Aorta (tissue), 5 donors: ENCODE results near the gene AKAP13. TPM values are rescaled to one million over a fixed set of nuclear protein-coding genes. Genes with fewer than 3 reads are reported as not detected.
"Not testable (repeated sequence)": the region's sequence is repeated elsewhere in the genome, so short reads cannot be mapped to it uniquely, and the experiment has no call there.

Experiments
- ATAC-seq: fragments of 200-7000 bp; cut with Tn5 transposase; one replicate; pipeline ENCODE4 v1.9.1; 2022; ENCODE audit warnings: moderate library complexity; ENCODE audit not compliant: low FRiP score
- DNase-seq, 2 donors: peaks; one replicate each; pipeline ENCODE4 v3.0.0-alpha.2; 2020
- H3K27ac ChIP-seq, 2 donors: one replicate each; pipeline ENCODE4 v1.5.1; 2013; ENCODE audit warnings: low read length in 2 of 2, mild to moderate bottlenecking in 2 of 2, moderate library complexity in 2 of 2, control low read depth in 1 of 2, inconsistent platforms in 1 of 2, low read depth in 1 of 2
- H3K27me3 ChIP-seq, 2 donors: one replicate each; pipeline ENCODE4 v1.6.1; 2013; ENCODE audit warnings: control low read depth in 1 of 2, low read length in 1 of 2, mild to moderate bottlenecking in 1 of 2, moderate library complexity in 1 of 2; ENCODE audit not compliant: insufficient read depth in 2 of 2, control insufficient read depth in 1 of 2
- H3K36me3 ChIP-seq, 2 donors: one replicate each; pipeline ENCODE4 v1.6.1; 2013; ENCODE audit warnings: control low read depth in 1 of 2, low read length in 1 of 2, mild to moderate bottlenecking in 1 of 2; ENCODE audit not compliant: insufficient read depth in 2 of 2, control insufficient read depth in 1 of 2
- H3K4me1 ChIP-seq, 2 donors: one replicate each; pipeline ENCODE4 v1.6.1; 2013; ENCODE audit warnings: low read length in 2 of 2, control low read depth in 1 of 2, mild to moderate bottlenecking in 1 of 2, moderate library complexity in 1 of 2; ENCODE audit not compliant: insufficient read depth in 2 of 2, control insufficient read depth in 1 of 2
- H3K4me3 ChIP-seq, 2 donors: one replicate each; pipeline ENCODE4 v1.5.1; 2013; ENCODE audit warnings: low read length in 2 of 2, control low read depth in 1 of 2, mild to moderate bottlenecking in 1 of 2
- H3K9me3 ChIP-seq: one replicate; pipeline ENCODE4 v1.6.1; 2013; ENCODE audit warnings: mild to moderate bottlenecking, low read length; ENCODE audit not compliant: control insufficient read depth
- WGBS, 2 donors: extraction: QIAGEN DNeasy Blood & Tissue Kit; methylation state at CpG; one replicate each; pipeline ENCODE4 v1.1.7; 2013; 5-methylcytosine and 5-hydroxymethylcytosine counted together
- intact Hi-C, 2 donors: fragments of 100-400 bp; cut with DNase I; formaldehyde crosslinking; loops; one replicate each; pipeline versions ENCODE4 v1.14.2 to v1.15.0; 2022
- polyA plus RNA-seq, 2 donors: library from polyadenylated mRNA; stranded (reverse); fragments of 200-250 nt; gene quantifications; one replicate each; pipeline ENCODE4 v1.2.3, GENCODE V29; 2013
- total RNA-seq, 2 donors: library from RNA; stranded (reverse); fragmentation: NEBNext Ultra II Directional; extraction: Animal tissue kit (Norgen Biotek cat#: 25700); gene quantifications; one replicate each; pipeline ENCODE4 v1.2.1, GENCODE V29; 2021
- donor health status: healthy with polysubstance abuse.
- donor health status: Bipolar disorder and iron deficiency.
- donor health status: DM: no; HTN: no; CAD: no.
- donor health status: DM: no; HTN: no; CAD: no.
- donor health status: DM: yes; HTN: yes; CAD: no.

AKAP13 gene
- total and polyA plus RNA-seq, 4 donors = 29.6 to 267 (median 138) TPM

DNA sequence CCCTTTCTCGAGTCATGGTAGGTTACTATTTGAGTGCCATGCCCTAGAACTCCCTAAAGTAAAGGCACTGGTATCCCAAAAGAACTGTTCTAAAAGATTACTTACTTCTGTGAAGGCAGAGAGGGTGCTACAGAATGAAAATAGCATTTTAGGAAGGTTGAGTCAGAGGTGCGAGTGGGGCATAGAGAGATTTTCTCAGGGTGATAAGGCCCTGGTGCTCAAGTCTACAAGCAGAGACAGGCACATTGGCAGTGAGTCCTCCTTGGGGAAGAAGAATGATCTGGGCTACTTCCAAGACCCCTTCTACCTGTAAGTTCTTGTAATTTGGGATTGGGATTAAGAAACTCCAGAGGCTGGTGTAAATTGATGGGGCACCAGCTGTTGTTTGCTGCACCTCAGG lies 96.7 kb downstream of the AKAP13 start:
- DNase-seq (no peak), ATAC-seq (no peak)
- no peak overlapping the region for H3K27ac ChIP-seq
- no peaks in the 10 kb centered on the region for H3K9me3 ChIP-seq
- intact Hi-C loops = no loop called here
- no peaks in the 10 kb centered on the region for H3K36me3 ChIP-seq
- no peaks in the 10 kb centered on the region for H3K27me3 ChIP-seq
- peaks cover 3 to 8% of the 10 kb centered on the region in 2 donors for H3K4me1 ChIP-seq
- WGBS, 2 donors = 69 to 76% methylated on average over 2 of the region's 2 CpGs
- no peak overlapping the region for H3K4me3 ChIP-seq

DNA sequence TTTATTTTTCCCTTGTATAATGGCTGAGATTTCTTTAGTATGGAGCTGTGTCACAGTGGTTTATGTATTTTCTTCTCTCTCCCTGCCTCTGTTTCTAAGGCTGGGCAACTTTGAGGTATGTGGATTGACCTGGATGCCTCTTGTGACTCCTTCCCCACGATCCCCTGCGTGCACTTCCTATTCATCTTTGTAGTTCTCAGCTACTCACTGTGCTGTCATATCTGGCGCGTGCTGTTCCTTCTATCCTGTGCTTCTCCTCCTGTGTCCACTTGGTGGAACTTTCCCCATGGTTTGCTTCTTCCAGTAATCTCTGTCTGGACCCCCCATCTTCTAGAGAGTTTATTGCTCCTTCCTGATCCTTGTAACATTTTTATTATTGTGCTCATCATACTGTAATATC lies 97.3 kb downstream of the AKAP13 start:
- H3K27ac ChIP-seq = no peak overlapping the region
- H3K9me3 ChIP-seq = no peaks in the 10 kb centered on the region
- 75 to 84% methylated on average over 4 of the region's 4 CpGs for WGBS, 2 donors
- no peaks in the 10 kb centered on the region for H3K36me3 ChIP-seq
- ATAC-seq (no peak), DNase-seq (no peak)
- intact Hi-C loops = no loop called here
- H3K27me3 ChIP-seq = no peaks in the 10 kb centered on the region
- no peak overlapping the region for H3K4me3 ChIP-seq
- H3K4me1 ChIP-seq = peaks cover 3 to 8% of the 10 kb centered on the region in 2 donors

DNA sequence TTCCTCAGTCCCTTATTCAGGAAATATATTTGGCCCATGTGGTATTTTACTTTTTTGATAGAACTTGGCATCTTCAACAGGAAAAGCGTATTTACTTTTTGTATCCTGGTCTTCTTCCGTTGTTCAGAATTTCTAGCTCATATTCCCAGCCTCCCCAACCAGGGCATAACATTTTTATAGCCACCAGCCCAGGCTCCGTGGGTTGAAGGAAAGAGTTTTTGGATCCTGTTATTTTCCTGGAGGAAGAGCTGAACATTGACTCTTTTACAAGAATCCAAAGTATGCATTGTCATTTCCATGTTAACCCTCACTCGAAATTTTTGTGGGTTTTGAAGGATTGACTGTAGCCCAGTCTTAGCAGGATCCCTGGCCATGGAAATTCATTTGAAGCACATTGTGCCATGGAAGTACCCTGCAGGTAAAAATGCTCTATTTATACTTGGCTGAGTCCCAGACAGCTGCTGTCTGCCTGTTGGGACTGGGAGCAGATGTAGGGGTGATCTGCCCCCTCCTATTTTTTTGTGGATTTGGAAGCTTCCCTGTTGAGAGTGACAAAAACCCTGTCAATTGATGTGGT lies 98.8 kb downstream of the AKAP13 start:
- Histone ChIP-seq H3K36me3 (no peaks in the 10 kb centered on the region), H3K4me1 (peaks cover 0 to 3% of the 10 kb centered on the region in 2 donors), H3K4me3 (no peak overlapping the region), H3K27me3 (no peaks in the 10 kb centered on the region), H3K27ac (no peak overlapping the region), H3K9me3 (no peaks in the 10 kb centered on the region)
- intact Hi-C loops = no loop called here
- WGBS, 2 donors = 40 to 44% methylated on average over 4 of the region's 4 CpGs
- ATAC-seq (no peak), DNase-seq (no peak)

DNA sequence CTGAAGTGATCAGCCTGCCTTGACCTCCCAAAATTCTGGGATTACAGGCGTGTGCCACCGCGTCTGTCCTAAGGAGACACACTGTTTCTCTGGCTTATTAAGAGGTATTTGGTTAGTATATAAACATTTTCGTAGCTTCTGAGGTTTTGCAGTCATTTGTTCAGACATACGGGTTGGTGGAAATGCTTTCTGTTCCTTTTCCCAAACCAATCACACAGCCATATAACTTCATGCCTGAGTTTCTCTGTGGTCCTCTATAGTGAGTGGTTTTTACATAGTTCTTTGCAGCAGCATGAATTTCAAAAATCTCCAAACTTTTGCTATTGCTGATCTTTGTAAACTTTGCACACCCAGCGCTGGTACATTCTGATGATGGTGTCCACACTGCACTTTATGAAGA lies 100.5 kb downstream of the AKAP13 start:
- no peak for ATAC-seq
- intact Hi-C loops = loop anchor here in 1 of 2 donors (10.0 kb wide), 2 partner anchors 244 to 354 kb away; no protein-coding TSS in a partner anchor
- no peak for DNase-seq
- 89% methylated on average over 6 of the region's 6 CpGs for WGBS, 2 donors
- H3K4me1 ChIP-seq = peaks cover 0 to 3% of the 10 kb centered on the region in 2 donors
- no peak overlapping the region for H3K4me3 ChIP-seq
- no peaks in the 10 kb centered on the region for H3K9me3 ChIP-seq
- H3K27ac ChIP-seq = no peak overlapping the region
- H3K27me3 ChIP-seq = no peaks in the 10 kb centered on the region
- no peaks in the 10 kb centered on the region for H3K36me3 ChIP-seq

DNA sequence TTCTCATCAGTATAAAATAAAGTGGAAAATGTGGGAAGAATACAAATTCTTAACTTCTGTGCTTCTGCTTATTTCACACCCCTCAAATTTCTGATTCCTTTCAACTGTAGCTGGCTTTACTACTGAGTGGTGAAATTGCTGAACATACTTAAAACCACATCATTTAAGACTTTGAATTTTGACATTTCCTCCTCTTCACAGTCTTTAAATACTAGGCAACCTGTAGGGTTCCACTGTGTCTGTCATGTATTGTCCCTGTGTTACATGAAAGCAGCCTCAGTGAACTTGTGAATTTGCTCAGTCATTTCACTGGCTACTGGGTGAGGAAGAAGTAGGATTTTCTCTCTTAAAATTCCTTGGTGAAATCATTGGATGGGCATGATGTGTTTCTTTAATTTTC lies 101.1 kb downstream of the AKAP13 start:
- H3K36me3 ChIP-seq, DNase-seq, H3K4me1 ChIP-seq, H3K9me3 ChIP-seq, H3K27me3 ChIP-seq, H3K27ac ChIP-seq, H3K4me3 ChIP-seq, ATAC-seq: not testable (repeated sequence)
- intact Hi-C loops = loop anchor here in 1 of 2 donors (10.0 kb wide), 2 partner anchors 243 to 353 kb away; no protein-coding TSS in a partner anchor

DNA sequence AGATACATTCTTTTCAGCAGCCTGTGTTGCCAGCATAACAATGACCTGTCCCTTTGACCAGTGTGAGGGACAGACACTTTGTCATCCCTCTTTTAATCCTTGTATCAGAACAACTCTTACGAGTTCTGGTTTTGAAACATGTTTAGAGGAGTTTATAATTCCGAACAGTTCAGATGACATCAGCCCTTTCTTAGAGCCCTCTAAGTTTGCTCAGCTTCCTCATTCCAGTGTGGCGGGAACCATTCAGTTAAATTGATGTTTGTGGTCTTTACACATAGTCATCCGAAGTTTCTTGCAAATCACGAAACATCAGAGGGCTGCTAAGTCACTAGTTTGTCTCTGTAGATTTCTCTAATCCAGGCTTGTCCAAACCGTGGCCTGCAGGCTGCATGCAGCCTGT lies 102.5 kb downstream of the AKAP13 start:
- no peaks in the 10 kb centered on the region for H3K9me3 ChIP-seq
- intact Hi-C loops = loop anchor here in 1 of 2 donors (10.0 kb wide), 2 partner anchors 242 to 352 kb away; no protein-coding TSS in a partner anchor
- no peak overlapping the region for H3K27ac ChIP-seq
- no peaks in the 10 kb centered on the region for H3K27me3 ChIP-seq
- H3K4me3 ChIP-seq = no peak overlapping the region
- H3K4me1 ChIP-seq = peaks cover 0 to 3% of the 10 kb centered on the region in 2 donors
- 40 to 46% methylated on average over 6 of the region's 6 CpGs for WGBS, 2 donors
- DNase-seq = no peak
- no peaks in the 10 kb centered on the region for H3K36me3 ChIP-seq
- ATAC-seq = no peak

DNA sequence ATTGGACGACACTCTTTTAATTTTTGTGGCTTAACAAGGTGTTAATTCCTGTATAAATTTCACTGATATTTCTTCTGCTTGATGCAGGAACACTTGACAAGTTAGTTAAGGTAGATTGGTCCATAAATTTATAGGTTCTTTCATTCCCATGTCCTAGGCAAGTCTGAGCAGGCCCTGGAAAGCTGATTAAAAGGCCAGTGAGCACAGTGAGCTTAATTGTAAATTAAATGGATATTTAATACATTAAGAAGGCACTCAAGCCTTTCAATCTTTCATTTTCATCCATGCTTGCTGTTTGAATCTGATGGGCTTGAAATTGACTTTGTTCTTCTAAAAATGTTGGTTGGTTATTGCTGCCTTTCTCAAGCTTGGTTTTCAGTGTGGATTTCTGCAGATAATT lies 103.6 kb downstream of the AKAP13 start:
- H3K27me3 ChIP-seq, H3K27ac ChIP-seq, ATAC-seq, H3K4me1 ChIP-seq, H3K36me3 ChIP-seq, DNase-seq, H3K9me3 ChIP-seq, H3K4me3 ChIP-seq: not testable (repeated sequence)
- intact Hi-C loops = loop anchor here in 1 of 2 donors (10.0 kb wide), 2 partner anchors 241 to 351 kb away; no protein-coding TSS in a partner anchor
- WGBS, 2 donors = 95 to 97% methylated on average over 1 of the region's 1 CpG

DNA sequence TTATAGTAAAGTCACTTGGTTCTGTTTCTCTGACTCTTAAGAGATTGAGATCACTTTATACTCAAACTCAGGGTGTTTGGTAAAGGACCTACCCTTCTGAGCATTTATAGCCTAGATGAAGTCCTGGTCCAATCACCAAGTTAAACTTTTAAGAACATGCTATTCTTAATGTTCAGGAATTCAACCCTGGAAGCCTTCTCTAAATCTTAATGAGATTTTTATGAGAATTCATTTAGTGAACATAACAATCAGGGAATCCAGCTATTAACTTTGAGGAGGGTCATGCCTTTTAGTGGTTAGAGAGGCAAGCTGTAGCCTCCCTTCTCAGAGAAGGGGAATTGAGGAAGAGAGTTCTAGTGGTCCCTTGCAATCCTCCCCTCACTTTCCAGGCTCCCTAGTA lies 104.5 kb downstream of the AKAP13 start:
- H3K9me3 ChIP-seq, ATAC-seq, H3K4me3 ChIP-seq, DNase-seq, H3K36me3 ChIP-seq, H3K27ac ChIP-seq, H3K27me3 ChIP-seq, H3K4me1 ChIP-seq: not testable (repeated sequence)
- intact Hi-C loops = loop anchor here in 1 of 2 donors (10.0 kb wide), 2 partner anchors 240 to 350 kb away; no protein-coding TSS in a partner anchor

DNA sequence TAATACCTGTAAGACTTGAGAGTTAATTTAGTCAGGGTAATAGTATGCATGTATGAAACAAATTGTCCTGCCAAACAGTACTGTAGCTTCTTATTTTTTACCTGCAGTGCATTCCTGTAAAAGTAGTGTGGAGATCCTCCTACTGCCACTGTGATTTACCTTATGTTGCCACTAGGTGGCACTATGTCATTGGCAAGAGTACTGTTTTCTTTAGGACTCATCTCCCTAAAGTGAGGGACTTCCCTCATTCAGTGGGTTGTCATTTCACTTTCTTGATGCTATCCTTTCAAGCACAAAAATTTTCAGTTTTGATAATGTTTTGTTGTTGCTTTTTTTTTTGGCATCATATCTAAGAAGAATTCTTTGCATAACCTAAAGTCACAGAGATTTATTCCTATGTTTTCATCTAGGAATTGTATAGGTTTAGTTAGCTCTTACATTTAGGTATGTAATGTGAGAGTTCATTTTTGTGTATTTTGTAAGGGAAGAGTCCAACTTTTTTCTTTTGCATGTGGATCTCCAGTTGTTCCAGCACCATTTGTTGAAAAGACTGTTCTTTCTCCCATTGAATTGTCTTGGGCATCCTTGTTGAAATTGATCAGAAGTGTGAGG lies 105.7 kb downstream of the AKAP13 start:
- intact Hi-C loops = loop anchor here in 1 of 2 donors (10.0 kb wide), 2 partner anchors 239 to 349 kb away; no protein-coding TSS in a partner anchor
- H3K4me1 ChIP-seq = no peaks in the 10 kb centered on the region
- H3K27ac ChIP-seq = no peak overlapping the region
- no peaks in the 10 kb centered on the region for H3K9me3 ChIP-seq
- ATAC-seq (peak; percentile 91), DNase-seq (no peak)
- no peak overlapping the region for H3K4me3 ChIP-seq
- no peaks in the 10 kb centered on the region for H3K36me3 ChIP-seq
- H3K27me3 ChIP-seq = no peaks in the 10 kb centered on the region
